GM21717 (cell line): ENCODE measurements around the gene ENAH.

ENCODE experiments used
- ATAC-seq: cut with Tn5 transposase; IDR thresholded peaks from one replicate; pipeline ENCODE4 v1.9.1; 2021; ENCODE audit warnings: mild to moderate bottlenecking, moderate library complexity; ENCODE audit not compliant: unreplicated experiment

ENAH gene

GRCh38 chr1:225573216-225573615 lies 79.7 kb downstream of the ENAH start:
- ATAC-seq: no peak

GRCh38 chr1:225572422-225572821 lies 80.5 kb downstream of the ENAH start:
- ATAC-seq: no peak

GRCh38 chr1:225567789-225568188 lies 85.1 kb downstream of the ENAH start:
- ATAC-seq: no peak

- ATAC-seq: no peak
Observed at GRCh38 chr1:225565847-225566246, 87.1 kb downstream of the ENAH start.

- no peak for ATAC-seq
Observed at GRCh38 chr1:225561675-225562074, 91.2 kb downstream of the ENAH start.

GRCh38 chr1:225559902-225560301 lies 93.0 kb downstream of the ENAH start:
- no peak for ATAC-seq

- ATAC-seq: no peak
Observed at GRCh38 chr1:225559326-225559725, 93.6 kb downstream of the ENAH start.

GRCh38 chr1:225556694-225557093 lies 96.2 kb downstream of the ENAH start:
- no peak for ATAC-seq

GRCh38 chr1:225555821-225556220 lies 97.1 kb downstream of the ENAH start:
- ATAC-seq: no peak

- no peak for ATAC-seq
Observed at GRCh38 chr1:225554216-225554812, 98.6 kb downstream of the ENAH start.

- no peak for ATAC-seq
Observed at GRCh38 chr1:225549821-225550220, 103.1 kb downstream of the ENAH start.

GRCh38 chr1:225548140-225548857 lies 104.6 kb downstream of the ENAH start:
- no peak for ATAC-seq

- no peak for ATAC-seq
Observed at GRCh38 chr1:225545649-225546048, 107.3 kb downstream of the ENAH start.

GRCh38 chr1:225544924-225545323 lies 108.0 kb downstream of the ENAH start:
- no peak for ATAC-seq

GRCh38 chr1:225544263-225544662 lies 108.7 kb downstream of the ENAH start:
- ATAC-seq: no peak

GRCh38 chr1:225543350-225543749 lies 109.6 kb downstream of the ENAH start:
- no peak for ATAC-seq

- no peak for ATAC-seq
Observed at GRCh38 chr1:225541383-225541782, 111.5 kb downstream of the ENAH start.

- no peak for ATAC-seq
Observed at GRCh38 chr1:225539575-225539974, 113.3 kb downstream of the ENAH start.

GRCh38 chr1:225539069-225539468 lies 113.9 kb downstream of the ENAH start:
- no peak for ATAC-seq

- no peak for ATAC-seq
Observed at GRCh38 chr1:225537554-225538251, 115.2 kb downstream of the ENAH start.

- no peak for ATAC-seq
Observed at GRCh38 chr1:225535280-225535679, 117.6 kb downstream of the ENAH start.

GRCh38 chr1:225534772-225535171 lies 118.2 kb downstream of the ENAH start:
- no peak for ATAC-seq
